ENCODE data around the gene HOXA3.

HOXA3 gene

DNA sequence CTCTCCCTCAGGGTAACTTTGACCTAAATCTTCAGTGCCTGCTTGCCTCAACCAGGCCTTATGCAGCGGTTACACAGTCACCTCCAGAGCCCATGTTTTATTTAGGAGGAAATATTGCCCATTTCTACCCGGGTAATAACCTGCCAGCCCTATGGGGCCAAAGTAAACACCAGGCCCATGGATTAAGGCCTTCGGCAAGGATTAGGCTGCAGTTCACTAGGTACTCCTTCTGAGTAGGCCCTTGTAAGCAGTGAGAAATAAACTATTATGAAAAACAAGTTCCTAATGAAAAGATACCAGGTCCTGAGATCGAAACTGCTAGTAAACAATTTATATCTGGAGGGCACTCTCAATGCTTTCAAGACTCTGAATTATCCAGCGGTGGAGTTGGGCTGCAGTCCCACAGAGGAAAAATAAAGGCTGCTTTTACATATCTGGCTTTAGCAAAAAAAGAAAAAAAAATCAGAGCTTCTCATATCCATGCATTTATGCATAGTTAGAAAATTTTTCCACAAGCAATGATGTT, 25.5 kb upstream of the HOXA3 start:
- DNase-seq (ENCODE audit: low spot score): no peak

DNA sequence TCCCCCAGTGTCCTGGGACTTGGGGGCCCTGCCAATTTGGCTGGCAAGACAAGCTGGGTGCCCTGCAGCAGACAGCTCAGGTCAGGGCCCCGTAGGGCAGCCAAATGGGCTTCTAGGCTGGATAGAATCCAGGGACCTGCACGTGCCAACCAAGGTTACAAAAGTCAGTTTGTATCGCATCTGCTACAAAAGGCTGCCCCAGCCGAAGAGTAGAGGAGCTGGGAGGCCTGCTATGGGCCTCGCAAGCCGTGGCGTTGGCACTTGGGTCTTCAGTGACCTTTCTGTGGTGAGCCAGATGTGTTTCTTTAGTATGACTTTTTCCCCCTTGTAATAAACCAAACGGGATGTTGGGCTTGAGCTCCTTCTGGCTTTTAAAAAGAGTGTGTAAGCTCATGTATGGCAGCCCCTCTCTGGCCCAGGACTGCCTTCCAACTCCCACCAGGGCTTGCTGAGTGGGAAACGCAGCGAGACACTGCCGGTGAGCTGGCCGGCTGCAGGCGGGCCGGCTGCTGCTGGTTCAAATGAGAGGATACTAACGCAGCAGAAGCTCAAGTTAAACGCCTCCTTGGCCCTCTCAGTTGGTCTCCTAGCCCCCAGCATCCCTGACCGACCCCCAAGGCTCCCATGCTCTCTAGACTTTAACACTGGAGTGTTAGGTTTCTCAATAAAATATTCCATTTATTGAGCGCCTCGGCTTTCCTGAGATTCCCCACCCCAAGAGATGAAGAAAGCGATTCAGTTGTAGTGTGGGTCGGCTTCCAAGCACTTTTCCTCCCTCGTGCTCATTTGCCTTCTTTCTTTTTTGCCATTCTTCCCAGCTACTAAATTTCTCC, 24.8 kb upstream of the HOXA3 start:
- DNase-seq (ENCODE audit: low spot score): peak; percentile 36

DNA sequence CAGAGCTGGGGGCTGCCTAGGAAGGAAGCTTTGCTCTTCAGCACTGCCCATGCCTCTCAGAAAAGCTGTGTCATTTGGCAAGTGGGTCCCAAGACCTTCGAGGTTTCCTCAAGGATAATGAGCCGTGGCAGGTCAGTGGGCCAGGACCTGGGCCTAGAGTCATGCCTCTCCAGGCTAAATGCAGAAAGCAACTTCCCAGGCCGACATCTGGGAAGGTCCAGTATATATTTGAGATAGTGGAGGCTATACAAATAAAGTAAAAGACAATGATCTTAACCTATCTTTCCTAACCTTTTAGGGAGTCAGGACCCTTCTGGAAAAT, 24.1 kb upstream of the HOXA3 start:
- DNase-seq (ENCODE audit: low spot score): no peak

DNA sequence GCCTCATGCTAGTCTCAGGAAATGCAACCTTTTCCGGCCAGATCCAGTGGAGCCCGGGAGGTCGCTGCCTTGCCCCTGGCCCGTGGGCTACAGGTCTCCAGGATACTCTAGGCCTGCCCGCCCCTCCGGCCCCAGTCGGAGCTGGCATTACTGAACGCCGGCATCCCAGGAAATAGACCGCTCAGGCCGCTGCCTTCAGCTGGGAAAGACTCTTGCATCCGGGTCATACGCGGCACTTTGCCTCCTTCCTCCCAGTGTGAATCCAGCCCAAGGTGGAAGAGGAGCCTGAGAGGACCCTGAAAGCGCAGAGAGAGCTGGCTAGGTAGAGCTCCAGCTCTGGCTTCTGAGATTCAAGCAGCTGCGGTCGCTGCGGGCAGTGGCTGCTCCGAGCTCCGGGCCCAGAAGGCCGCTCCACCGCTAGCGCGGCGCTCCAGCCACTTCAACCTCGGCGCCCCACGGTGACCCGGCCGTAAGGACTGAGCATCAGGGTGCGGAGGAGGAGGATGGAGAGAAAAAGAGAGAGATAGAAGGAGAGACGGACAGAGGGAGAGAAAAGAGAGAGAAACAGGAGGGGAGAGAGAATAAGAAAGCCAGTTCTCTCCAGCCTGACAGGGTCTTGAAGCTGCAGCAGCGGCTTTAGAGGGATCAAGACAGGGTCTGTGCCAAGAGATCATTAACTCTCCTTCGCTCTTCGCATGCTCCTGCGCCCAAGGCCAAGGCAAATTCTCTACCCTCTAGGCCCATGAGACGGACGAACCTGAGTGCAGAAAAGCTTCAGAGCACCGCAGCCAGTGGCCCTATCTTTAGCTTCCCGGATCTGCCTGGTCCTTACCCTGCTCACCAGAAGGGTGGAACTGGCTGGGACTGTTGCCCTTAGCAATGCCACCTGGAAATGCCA, 23.5 kb upstream of the HOXA3 start:
- peak; percentile 29 for DNase-seq (ENCODE audit: low spot score)

DNA sequence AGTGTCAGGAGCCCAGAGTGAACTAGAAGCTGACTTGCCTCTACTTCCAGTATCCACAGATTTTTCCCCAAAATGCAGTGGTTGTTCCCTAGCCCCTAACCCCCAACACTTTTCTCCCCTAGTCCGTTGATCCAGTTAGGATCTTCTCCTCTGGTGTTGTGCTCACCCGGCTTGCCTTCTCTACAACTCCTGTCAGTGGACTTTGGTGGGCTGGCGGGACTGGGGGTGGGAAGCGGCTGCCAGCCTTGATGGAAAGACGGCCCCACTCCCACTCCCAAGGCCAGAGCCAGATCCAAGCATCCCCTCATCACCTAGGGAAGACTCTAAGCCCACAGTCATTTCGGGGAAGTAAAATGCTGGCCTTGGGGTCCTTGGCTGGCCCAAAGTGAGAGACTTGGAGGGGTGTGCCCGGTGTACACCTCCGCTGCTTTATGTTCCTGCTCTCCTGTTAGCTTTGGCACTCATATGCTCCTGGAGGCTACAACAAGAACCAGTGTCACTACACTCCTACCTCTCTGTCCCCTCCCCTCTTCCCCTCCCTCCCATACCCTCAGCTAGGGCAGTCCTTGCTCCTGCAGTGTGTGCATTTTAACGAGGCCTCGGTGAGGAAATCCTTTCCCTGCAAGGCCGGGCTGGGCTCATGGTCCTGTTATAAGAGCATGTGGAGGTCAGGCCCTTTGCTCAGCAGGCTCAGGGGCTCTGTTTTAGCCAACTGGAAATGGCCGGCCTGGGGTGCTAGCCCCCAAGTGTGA, 22.7 kb upstream of the HOXA3 start:
- peak; percentile 25 for DNase-seq (ENCODE audit: low spot score)

DNA sequence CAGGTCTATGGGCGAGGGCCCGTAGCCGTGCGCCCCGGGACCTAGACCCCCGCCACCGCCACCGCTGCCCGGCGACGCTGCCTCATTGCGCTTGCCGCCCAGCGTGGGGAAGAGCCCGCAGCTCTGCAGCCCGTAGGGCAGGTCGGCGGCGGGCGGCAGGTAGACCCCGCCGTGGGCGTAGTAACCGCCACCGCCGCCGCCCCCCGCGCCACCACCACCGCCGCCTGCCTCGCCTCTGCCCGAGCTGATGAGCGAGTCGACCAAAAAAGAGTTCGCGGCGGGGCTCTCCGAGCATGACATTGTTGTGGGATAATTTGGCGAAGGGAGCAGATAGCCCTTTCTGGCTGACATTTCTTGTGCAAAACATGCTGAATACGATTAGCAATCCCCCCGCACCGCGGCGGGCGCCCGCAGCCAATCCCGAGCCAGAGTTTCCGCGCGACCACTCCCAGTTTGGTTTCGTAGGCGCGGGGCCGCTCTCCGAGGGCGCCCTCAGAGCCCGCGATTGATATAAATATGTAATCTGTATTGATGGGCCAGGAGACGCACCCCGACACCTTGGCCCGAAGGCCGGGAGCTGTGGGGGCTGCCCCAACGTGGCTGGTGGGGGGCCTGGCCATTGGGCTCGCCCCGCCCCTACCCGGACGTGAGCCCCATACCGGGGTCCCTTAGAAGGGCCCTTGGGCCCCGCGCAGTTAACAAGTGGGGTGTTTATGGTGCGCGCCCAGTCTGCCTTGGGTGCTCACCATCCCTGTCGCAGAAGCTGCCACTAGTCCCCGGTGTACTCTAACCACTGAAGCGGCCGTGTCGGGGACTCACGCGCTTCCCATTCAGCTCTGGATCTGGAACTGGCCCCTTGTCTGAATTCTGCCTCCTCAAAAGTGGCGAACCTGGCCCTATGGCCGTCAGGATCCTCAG, 21.8 kb upstream of the HOXA3 start, which contains the start of gene HOXA10:
Gene HOXA10, minus strand, starts transcription at position 365 of the 918 bp plus-strand sequence. Its CDS starts 14 bp downstream, at position 351.
- peak; percentile 64 for DNase-seq (ENCODE audit: low spot score)

DNA sequence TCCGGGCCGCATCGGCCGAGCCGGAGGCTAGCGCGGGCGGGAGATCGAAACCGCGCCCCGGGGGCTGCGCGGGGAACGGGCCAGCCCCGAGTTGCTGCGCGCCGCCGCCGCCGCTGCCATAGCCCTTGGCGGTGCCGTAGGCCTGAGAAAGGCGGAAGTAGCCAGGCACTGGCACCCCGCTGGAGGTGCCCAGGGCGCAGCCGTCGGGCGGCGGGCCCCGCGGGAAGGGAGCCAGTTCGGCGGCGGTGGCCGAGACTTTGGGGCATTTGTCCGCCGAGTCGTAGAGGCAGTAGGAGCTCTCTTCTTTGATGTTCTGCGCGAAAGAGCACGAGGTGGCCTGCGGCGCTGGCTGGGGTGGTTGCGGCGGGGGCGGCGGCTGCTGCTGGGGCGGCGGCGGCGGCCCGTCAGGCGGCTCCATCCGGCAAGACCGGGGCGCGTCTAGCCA, 21.1 kb upstream of the HOXA3 start:
- peak; percentile 25 for DNase-seq (ENCODE audit: low spot score)

DNA sequence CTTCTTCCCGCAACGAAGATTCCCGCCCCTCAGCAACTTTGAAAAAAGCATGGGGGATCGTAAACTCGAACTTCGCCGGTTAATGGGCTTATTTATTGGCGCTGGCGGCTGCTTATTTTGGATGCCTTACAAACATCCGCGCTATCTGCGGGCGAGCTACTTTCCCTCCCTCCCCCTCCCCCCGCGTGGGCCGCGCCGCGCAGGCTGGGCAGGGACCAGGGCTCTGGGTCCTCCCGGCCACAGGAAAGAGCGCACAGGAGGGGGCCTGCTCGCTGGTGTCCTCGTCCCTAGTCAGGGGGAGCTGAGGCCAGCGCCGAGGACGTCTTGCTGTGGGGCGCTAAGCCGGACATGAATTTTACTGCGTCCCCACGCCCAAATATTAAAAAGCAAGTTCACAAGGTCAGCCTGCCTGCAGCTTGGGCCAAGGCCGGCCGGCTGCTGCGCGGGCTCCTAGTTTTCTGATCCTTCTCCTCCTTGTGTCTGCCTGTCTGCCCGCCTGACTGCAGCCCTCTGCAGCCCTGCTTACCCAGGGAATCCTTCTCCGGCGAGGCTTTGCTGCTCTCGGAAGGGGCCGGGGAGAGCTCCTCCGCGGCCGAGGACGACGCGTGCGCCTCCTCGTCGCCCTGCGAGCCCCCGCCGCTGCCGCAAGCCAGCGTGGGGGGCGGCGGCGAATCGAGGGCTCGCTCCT, 20.6 kb upstream of the HOXA3 start:
- peak; percentile 72 for DNase-seq (ENCODE audit: low spot score)

DNA sequence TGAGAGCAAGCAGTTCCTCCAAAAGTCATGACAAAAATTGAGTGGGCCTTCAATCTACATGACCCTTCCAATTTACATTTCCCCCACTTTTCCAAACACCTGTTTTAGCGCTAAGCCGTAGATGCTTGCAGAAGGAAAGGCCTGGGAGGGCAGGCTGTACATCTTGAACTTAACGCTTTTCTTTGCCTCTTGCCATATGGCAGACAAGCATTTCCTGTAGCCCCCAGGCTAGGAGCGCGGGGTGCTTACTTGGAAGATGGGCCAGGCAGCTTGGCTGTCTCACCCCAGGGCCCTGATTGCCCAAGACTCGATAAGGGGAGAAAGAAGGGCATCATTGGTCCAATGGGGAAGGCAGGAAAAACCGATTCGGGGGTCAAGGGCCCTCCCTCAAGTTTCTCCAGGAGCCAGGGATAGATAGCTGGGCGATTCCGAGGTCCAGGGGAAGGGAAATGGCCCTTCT, 20.0 kb upstream of the HOXA3 start:
- DNase-seq (ENCODE audit: low spot score): no peak

DNA sequence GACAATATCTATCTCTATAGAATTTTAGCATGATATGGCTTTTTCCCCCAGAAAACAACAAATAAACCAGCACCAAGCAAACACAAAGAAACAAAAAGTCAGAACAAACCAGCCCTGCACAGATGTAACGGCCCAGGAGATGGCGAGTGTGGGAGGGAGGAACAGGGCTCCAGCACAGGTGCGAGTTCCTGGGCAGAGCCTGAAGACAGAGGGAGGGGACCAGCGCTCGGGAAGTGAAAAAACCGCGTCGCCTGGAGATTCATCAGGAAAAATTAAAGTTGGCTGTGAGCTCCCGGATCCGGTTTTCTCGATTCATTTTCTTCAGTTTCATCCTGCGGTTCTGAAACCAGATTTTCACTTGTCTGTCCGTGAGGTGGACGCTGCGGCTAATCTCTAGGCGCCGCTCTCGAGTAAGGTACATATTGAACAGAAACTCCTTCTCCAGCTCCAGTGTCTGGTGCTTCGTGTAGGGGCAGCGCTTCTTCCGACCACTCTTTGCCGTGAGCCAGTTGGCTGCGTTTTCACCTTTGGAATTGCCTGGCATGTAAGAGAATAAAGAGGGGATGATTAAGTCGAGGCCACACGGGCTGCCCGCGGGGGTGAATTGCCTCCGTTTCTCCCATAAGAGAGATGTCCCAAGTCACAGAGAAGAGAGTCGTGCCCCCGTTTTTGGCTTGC, 19.4 kb upstream of the HOXA3 start:
- no peak for DNase-seq (ENCODE audit: low spot score)

DNA sequence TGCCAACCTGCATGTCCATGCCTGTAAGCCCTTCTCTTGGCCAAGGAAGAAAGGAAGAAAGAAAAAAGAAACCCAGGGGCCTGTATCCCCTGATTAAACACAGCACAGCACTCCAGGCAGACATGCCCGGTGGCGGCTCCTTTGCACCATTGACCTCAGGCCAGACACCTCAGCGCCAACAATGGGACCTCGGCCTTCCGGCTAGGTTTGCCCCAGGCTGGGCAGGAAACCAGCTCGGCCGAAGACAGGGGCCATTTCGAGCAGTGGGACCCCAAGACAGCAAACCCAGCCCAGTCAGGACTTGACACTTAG, 18.9 kb upstream of the HOXA3 start:
- peak; percentile 27 for DNase-seq (ENCODE audit: low spot score)

DNA sequence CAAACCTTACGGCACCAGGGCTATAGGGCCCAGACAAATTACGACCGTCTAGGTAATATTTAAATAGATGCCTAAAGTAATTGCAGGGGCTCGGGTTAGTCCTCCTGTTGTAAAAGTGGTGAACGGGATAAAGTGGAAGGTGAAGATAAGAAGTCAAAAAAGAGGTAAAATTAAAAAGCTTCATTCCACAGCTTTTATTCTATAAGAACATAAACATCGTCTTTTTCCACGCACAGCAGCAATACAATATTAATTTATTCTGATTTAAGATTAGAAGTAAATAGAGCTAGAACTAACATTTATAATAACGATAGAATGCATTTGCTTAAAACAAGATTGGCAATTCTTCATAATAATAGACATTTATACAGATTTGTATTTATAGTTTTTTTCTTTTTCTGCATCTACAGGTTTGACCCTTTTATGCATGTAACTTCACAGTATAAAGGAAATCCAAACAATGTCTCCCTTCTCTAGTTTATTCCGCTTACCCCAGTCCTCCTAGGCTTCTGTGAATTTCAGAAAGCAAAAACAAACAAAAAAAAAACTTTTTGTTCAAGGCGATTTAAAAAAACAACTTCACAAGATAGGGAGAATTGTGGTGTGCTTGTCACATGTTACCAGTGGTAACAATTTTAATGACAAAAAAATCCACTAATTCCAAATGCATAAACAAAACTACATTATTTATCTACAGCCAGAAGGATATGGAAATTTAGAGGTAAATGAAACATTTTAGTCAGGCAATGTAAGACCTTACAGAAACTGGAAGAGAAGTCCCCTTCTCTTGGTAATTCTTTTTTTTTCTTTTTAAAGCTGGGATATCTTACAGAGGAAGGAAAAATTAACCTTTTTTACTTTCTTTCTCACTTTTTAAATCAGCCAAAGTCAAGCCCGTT, 18.3 kb upstream of the HOXA3 start:
- no peak for DNase-seq (ENCODE audit: low spot score)

DNA sequence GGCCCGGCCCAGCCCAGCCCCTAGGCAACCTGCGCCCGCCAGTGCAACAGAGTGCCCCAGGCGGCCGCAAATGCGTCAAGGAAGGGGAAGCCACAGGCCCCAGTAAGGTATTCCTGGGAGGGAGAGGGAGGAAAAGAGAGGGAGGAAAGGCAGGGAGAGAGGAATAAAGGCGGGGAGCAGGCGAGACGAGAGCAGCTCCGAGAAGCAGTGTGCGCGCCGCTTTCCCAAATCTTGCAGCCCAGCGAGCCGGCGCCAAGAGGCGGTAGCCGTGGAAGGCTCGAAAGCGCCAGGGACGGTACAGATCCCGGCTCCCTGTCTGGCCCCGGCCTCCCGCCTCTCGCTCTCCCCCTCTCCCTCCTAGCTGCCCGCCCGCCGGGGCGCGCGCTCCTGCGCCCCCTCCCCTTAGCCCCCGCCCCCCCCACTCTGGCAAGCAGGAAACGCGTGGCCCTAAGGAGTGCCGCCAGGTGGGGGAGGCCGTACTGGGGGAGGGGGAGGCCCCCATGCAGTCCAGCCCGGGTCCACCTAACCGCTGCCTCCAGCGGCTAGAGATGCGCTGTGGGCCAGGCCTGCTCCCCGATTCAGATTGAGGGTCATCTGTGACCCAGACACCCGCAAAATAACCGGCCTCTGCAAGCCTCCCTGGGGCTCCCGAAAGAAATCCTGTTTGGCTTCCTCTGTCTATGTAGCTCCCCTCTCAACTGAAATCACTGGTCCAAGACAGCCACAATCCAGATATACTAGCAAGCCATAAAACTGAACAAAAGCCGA, 17.5 kb upstream of the HOXA3 start:
- peak; percentile 23 for DNase-seq (ENCODE audit: low spot score)

DNA sequence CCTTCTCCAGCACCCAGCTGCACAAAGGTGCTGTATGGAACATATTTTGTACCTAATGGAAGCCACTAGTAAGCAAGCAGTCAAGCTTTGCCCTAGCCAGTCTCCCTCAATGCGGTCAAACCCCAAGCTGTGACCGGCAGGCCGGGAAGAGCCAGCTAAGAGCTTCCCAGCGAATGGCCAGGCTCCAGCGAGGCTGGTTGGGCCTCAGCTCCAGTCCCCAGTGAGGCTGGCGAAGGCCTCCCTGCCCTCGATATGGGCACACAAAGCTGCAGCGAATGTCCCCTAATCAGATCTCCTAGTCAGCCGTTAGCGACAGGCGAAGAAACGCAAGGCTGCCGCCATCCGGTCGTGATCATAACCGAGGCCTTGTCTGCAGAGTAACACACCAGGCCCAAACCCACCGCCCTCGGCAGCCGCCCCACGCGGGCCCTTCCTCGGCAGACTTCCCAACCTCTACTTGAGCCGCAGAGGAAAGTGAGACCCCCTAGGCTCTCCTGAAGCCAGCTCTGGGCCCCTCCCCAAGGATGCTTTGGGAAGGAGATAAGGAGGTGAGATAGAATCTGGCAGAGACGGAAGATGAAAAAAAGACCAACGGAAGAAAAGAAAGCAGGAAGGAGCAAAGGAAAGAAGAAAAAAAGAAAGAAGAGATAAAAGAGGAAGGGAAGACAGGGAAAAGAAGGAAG, 16.0 kb upstream of the HOXA3 start:
- peak; percentile 33 for DNase-seq (ENCODE audit: low spot score)

DNA sequence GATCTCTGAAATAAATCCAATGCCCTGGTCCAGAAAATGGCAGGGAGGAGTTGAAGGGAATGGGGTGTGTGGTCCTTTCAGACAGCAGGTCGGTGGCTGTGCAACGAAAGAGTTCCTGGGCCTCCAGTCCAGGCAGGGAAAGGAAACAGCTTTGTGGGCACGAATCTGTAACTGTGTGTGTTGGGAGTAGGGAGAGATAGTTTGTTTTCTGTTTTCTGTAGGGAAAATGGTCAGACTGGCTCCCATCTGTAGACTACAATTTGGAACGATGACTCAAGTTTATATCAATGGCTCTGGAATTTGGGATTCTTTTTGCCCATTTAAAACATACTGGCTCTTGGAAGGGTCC, 15.5 kb upstream of the HOXA3 start:
- peak; percentile 25 for DNase-seq (ENCODE audit: low spot score)

DNA sequence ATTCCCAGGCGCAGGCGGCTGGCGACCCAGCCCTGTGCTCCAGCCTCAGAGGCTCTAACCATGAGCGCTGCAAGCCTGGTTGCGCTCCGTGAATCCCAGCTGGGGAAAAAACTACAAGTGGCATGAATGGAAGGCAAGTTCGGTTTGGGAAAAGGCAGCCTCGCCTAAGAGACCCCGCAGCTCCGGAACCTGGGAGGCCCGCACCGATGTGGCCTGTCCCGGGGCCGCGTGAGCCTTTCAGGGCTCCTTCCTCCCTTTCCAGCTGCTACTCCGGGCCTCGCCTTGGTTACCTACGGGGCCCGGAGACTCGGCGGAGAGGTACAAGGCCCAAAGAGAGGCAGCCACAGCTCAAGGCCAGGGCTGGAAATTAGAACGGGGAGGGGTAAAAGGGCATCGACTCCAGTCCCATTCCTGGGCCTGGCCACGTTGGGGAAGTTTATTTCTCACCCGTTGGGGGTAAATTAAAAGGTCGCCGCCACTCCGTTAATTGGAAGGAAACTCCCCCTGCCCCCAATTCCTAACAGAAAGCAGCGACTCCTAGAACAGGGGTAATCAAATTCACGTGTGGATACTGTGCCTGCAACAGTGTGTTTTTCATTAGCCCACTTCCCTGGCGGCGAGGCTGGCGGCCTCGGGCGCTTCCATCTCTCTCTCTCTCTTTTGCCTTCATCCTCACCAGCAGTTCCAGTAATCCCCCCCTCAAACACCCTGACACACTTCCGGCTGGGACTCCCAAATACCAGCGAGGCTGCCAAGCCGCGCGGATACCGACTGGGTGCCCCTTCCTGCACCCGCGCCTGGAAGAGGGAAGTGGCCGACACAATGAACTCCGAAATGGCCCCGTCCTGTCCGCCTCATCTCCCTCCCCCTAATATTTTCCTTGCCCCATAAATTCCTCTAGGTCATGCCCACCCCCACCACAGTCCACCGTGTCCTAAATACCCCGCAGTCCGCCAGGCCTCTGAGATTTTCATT, 14.4 kb upstream of the HOXA3 start:
- DNase-seq (ENCODE audit: low spot score): peak; percentile 27
